H1 (cell line): ENCODE measurements around the gene GGCX. TPM values are rescaled to one million over a fixed set of nuclear protein-coding genes. Genes with fewer than 3 reads are reported as not detected.

Experiments used
- CTCF ChIA-PET: fragments of 300-600 bp; sonication (Branson Sonifier 250); formaldehyde crosslinking; loops from one replicate; lab custom pipeline; 2021; ENCODE audit not compliant: partially characterized antibody; lab: Charles Lee
- POLR2A ChIA-PET: fragments of 300-600 bp; sonication (Branson Sonifier 250); formaldehyde crosslinking; loops from one replicate; lab custom pipeline; 2021; ENCODE audit warnings: inconsistent platforms; ENCODE audit not compliant: partially characterized antibody; lab: Charles Lee
- DNase-seq, 2 experiments: peaks; one replicate each; pipeline versions ENCODE4 v3.0.0 to v3.0.0-alpha.2; 2010 to 2022; ENCODE audit warnings: low spot score in 2 of 2, low read depth in 1 of 2, mixed read lengths in 1 of 2
- FAIRE-seq: peaks from 2 replicates; lab custom pipeline; 2011; peaks lifted over from hg19 to GRCh38; lab: Jason Lieb, UNC
- H2AFZ ChIP-seq: 2 replicates; pipeline ENCODE4 v1.8.1; 2012; ENCODE audit warnings: low read length, inconsistent platforms
- H2AK5ac ChIP-seq: 2 replicates; pipeline ENCODE4 v1.6.1; 2013; ENCODE audit warnings: low read depth, low read length
- H2BK120ac ChIP-seq: replicated peaks from 2 replicates; pipeline ENCODE3; 2013; ENCODE audit warnings: low read depth, low read length, inconsistent platforms
- H2BK12ac ChIP-seq: 2 replicates; pipeline ENCODE4 v1.6.1; 2013; ENCODE audit warnings: low read depth, low read length
- H2BK15ac ChIP-seq: 2 replicates; pipeline ENCODE4 v1.6.1; 2013; ENCODE audit warnings: low read length
- H2BK20ac ChIP-seq: 2 replicates; pipeline ENCODE4 v1.6.1; 2013; ENCODE audit warnings: low read length
- H2BK5ac ChIP-seq: 2 replicates; pipeline ENCODE4 v1.6.1; 2013; ENCODE audit warnings: low read depth, low read length
- H3K14ac ChIP-seq: 2 replicates; pipeline ENCODE4 v1.6.1; 2013; ENCODE audit warnings: inconsistent platforms; ENCODE audit not compliant: insufficient read length
- H3K18ac ChIP-seq: 2 replicates; pipeline ENCODE4 v1.6.1; 2013; ENCODE audit warnings: low read length; ENCODE audit errors: extremely low read depth
- H3K23ac ChIP-seq: 2 replicates; pipeline ENCODE4 v1.6.1; 2013; ENCODE audit warnings: inconsistent platforms; ENCODE audit not compliant: insufficient read length
- H3K23me2 ChIP-seq: 2 replicates; pipeline ENCODE4 v1.6.1; 2013; ENCODE audit warnings: low read depth, low read length
- H3K27ac ChIP-seq: 2 replicates; pipeline ENCODE4 v1.6.1; 2011; ENCODE audit warnings: low read depth, low read length, inconsistent platforms
- H3K27me3 ChIP-seq, 4 experiments: replicated peaks in 1 of 4; 1 replicate in 1 of 4; 2 replicates in 3 of 4; pipeline versions ENCODE4 v1.6.1 to v1.8.1; 2011 to 2013; ENCODE audit warnings: low read length in 3 of 4, mild to moderate bottlenecking in 3 of 4, inconsistent platforms in 2 of 4, mixed read lengths in 2 of 4, moderate library complexity in 1 of 4; ENCODE audit not compliant: control insufficient read depth in 3 of 4, insufficient read depth in 3 of 4; ENCODE audit errors: extremely low read depth in 1 of 4
- H3K36me3 ChIP-seq, 4 experiments: 2 replicates each; pipeline versions ENCODE4 v1.6.1 to v1.8.1; 2011 to 2013; ENCODE audit warnings: mild to moderate bottlenecking in 4 of 4, low read length in 3 of 4, moderate library complexity in 2 of 4, control low read depth in 1 of 4, inconsistent platforms in 1 of 4; ENCODE audit not compliant: insufficient read depth in 4 of 4, control insufficient read depth in 2 of 4
- H3K4ac ChIP-seq: replicated peaks from 2 replicates; pipeline ENCODE3; 2013; ENCODE audit warnings: low read length, low read depth, mixed read lengths, inconsistent platforms; ENCODE audit not compliant: insufficient read length
- H3K4me1 ChIP-seq, 4 experiments: replicated peaks in 1 of 4; 1 replicate in 1 of 4; 2 replicates in 3 of 4; pipeline versions ENCODE4 v1.6.1 to v1.8.1; 2011 to 2013; ENCODE audit warnings: low read length in 3 of 4, inconsistent platforms in 2 of 4, mixed read lengths in 1 of 4; ENCODE audit not compliant: insufficient read depth in 4 of 4, control insufficient read depth in 3 of 4
- H3K4me2 ChIP-seq, 2 experiments: 2 replicates each; pipeline versions ENCODE4 v1.6.1 to v1.8.1; 2011 to 2013; ENCODE audit warnings: low read depth in 2 of 2, low read length in 2 of 2, control low read depth in 1 of 2, inconsistent platforms in 1 of 2, mild to moderate bottlenecking in 1 of 2; ENCODE audit not compliant: insufficient read depth in 1 of 2
- H3K4me3 ChIP-seq, 4 experiments: fragments of 200-600, 300-600 bp in 1 of 4; sonication (generic), shearing (Covaris generic), sonication (Bioruptor Twin) in 1 of 4; 2 replicates each; pipeline versions ENCODE4 v1.5.1 to v1.8.1; 2011 to 2016; ENCODE audit warnings: low read length in 4 of 4, low read depth in 3 of 4, control low read depth in 2 of 4, inconsistent platforms in 2 of 4, mild to moderate bottlenecking in 2 of 4, mixed read lengths in 1 of 4, moderate library complexity in 1 of 4; ENCODE audit not compliant: insufficient read depth in 2 of 4; ENCODE audit errors: extremely low read depth in 1 of 4
- H3K56ac ChIP-seq: replicated peaks from 2 replicates; pipeline ENCODE3; 2013; ENCODE audit warnings: low read depth, mild to moderate bottlenecking, mixed read lengths, low read length, inconsistent platforms; ENCODE audit not compliant: insufficient read length
- H3K79me1 ChIP-seq: 2 replicates; pipeline ENCODE4 v1.6.1; 2013; ENCODE audit warnings: low read depth, low read length, control low read depth
- H3K79me2 ChIP-seq, 2 experiments: 2 replicates each; pipeline versions ENCODE4 v1.6.1 to v1.8.1; 2012 to 2013; ENCODE audit warnings: low read length in 2 of 2, mild to moderate bottlenecking in 2 of 2, inconsistent platforms in 1 of 2; ENCODE audit not compliant: insufficient read depth in 2 of 2, control insufficient read depth in 1 of 2
- H3K9ac ChIP-seq, 4 experiments: replicated peaks in 1 of 4; 1 replicate in 1 of 4; 2 replicates in 3 of 4; pipeline versions ENCODE4 v1.6.1 to v1.8.1; 2011 to 2013; ENCODE audit warnings: low read depth in 3 of 4, low read length in 3 of 4, control low read depth in 2 of 4, mild to moderate bottlenecking in 2 of 4, moderate library complexity in 2 of 4, inconsistent platforms in 1 of 4; ENCODE audit errors: extremely low read depth in 1 of 4
- H3K9me3 ChIP-seq, 2 experiments: 2 replicates each; pipeline versions ENCODE4 v1.6.1 to v1.8.1; 2012 to 2013; ENCODE audit warnings: mild to moderate bottlenecking in 2 of 2, moderate library complexity in 2 of 2, control low read depth in 1 of 2, inconsistent platforms in 1 of 2, low read depth in 1 of 2, low read length in 1 of 2, mixed read lengths in 1 of 2; ENCODE audit not compliant: insufficient read depth in 2 of 2
- H4K20me1 ChIP-seq, 2 experiments: replicated peaks in 1 of 2; 2 replicates each; pipeline versions ENCODE3 to v1.8.1; 2011 to 2013; ENCODE audit warnings: inconsistent platforms in 2 of 2, low read length in 2 of 2, mild to moderate bottlenecking in 1 of 2; ENCODE audit not compliant: insufficient read depth in 2 of 2, control insufficient read depth in 1 of 2
- H4K5ac ChIP-seq: 2 replicates; pipeline ENCODE4 v1.6.1; 2013; ENCODE audit warnings: low read length, low read depth, mixed read lengths, inconsistent platforms; ENCODE audit not compliant: insufficient read length
- H4K8ac ChIP-seq: 2 replicates; pipeline ENCODE4 v1.8.0; 2013; ENCODE audit warnings: mild to moderate bottlenecking, moderate library complexity, low read length, inconsistent platforms; ENCODE audit not compliant: insufficient read depth; ENCODE audit errors: extremely low read depth
- H4K91ac ChIP-seq: replicated peaks from 2 replicates; pipeline ENCODE3; 2013; ENCODE audit warnings: low read length, mixed read lengths, inconsistent platforms; ENCODE audit not compliant: insufficient read length
- ATF3 ChIP-seq: IDR thresholded peaks from 2 replicates; pipeline ENCODE4 v1.6.1; 2011; ENCODE audit warnings: low read depth, mild to moderate bottlenecking, low read length; ENCODE audit not compliant: insufficient read depth
- BCL11A ChIP-seq, 2 experiments: IDR thresholded peaks; one replicate each; pipeline ENCODE4 v1.6.1; 2011; ENCODE audit warnings: low read depth in 2 of 2, low read length in 2 of 2, mild to moderate bottlenecking in 2 of 2
- CHD2 ChIP-seq: IDR thresholded peaks from 2 replicates; pipeline ENCODE4 v1.6.1; 2012; ENCODE audit warnings: low read length, improper control_type of control experiment
- FOSL1 ChIP-seq: IDR thresholded peaks from 2 replicates; pipeline ENCODE4 v1.6.1; 2011; ENCODE audit warnings: mild to moderate bottlenecking, low read depth, low read length, moderate library complexity; ENCODE audit not compliant: insufficient read depth
- RBBP5 ChIP-seq: IDR thresholded peaks from 2 replicates; pipeline ENCODE4 v1.7.1; 2012; ENCODE audit warnings: low read depth, mild to moderate bottlenecking, inconsistent platforms, low read length, moderate library complexity, borderline replicate concordance
- RXRA ChIP-seq: IDR thresholded peaks from 2 replicates; pipeline ENCODE4 v1.6.1; 2011; ENCODE audit warnings: low read depth, mild to moderate bottlenecking, low read length, moderate library complexity; ENCODE audit not compliant: insufficient read depth
- SP2 ChIP-seq: IDR thresholded peaks from 2 replicates; pipeline ENCODE4 v1.6.1; 2012; ENCODE audit warnings: mild to moderate bottlenecking, low read length, inconsistent platforms
- SRF ChIP-seq: IDR thresholded peaks from 2 replicates; pipeline ENCODE4 v1.6.1; 2011; ENCODE audit warnings: mild to moderate bottlenecking, low read depth, low read length, moderate library complexity
- TAF1 ChIP-seq: IDR thresholded peaks from 2 replicates; pipeline ENCODE4 v1.6.1; 2011; ENCODE audit warnings: mild to moderate bottlenecking, low read depth, low read length
- USF2 ChIP-seq: IDR thresholded peaks from 2 replicates; pipeline ENCODE4 v1.6.1; 2011; ENCODE audit warnings: low read length, improper control_type of control experiment
- WGBS, 2 experiments: shearing (Covaris generic) in 1 of 2; methylation state at CpG; one replicate each; pipeline versions ENCODE4 v1.1.6 to v1.1.7; 2013 to 2015; ENCODE audit warnings: low lambda C conversion rate in 2 of 2, mixed read lengths in 2 of 2, inconsistent platforms in 1 of 2, low coverage in 1 of 2, missing lambda C conversion rate in 1 of 2; ENCODE audit not compliant: insufficient replicate concordance in 2 of 2, insufficient coverage in 1 of 2, insufficient read length in 1 of 2; ENCODE audit errors: extremely low coverage in 1 of 2, missing lambda C conversion rate in 1 of 2; 5-methylcytosine and 5-hydroxymethylcytosine counted together
- polyA plus RNA-seq, 7 experiments: library from polyadenylated mRNA; depleted of rRNA in 3 of 7; stranded (reverse) in 5 of 7; unstranded in 2 of 7; fragments of >200 nt in 5 of 7; fragments of 200-250 nt in 2 of 7; gene quantifications; 1 replicate in 5 of 7; 2 replicates in 1 of 7; 4 replicates in 1 of 7; pipeline versions ENCODE4 v1.2.1 to v1.2.3, GENCODE V29; 2011 to 2013; ENCODE audit warnings: missing spikeins in 2 of 7, mixed read lengths in 2 of 7
- total RNA-seq: library from RNA; stranded (reverse); fragmentation: NEBNext Ultra II Directional; extraction: Animal tissue kit (Norgen Biotek cat#: 25700); gene quantifications from 2 replicates; pipeline ENCODE4 v1.2.1, GENCODE V29; 2021

The GGCX gene
- total and polyA plus RNA-seq, 2 of the 8 experiments (the other 6 are each of a cell fraction or from before 2014, with no cell fraction given): 29.4 to 33.8 TPM

- H3K27ac ChIP-seq: no peak overlapping the region
- no peak overlapping the region for H2BK15ac ChIP-seq
- H3K4me3 ChIP-seq: no peak overlapping the region
- no peak overlapping the region for H4K8ac ChIP-seq
- H3K18ac ChIP-seq: no peak overlapping the region
- no peak overlapping the region for H3K56ac ChIP-seq
- FAIRE-seq: no peak
- H3K36me3 ChIP-seq: no peaks in the 10 kb centered on the region
- no peaks in the 10 kb centered on the region for H3K9me3 ChIP-seq
- no peaks in the 10 kb centered on the region; a peak in 2 of 7 replicates for H3K4me1 ChIP-seq
- no peak overlapping the region for H3K4ac ChIP-seq
- H2AFZ ChIP-seq: no peak overlapping the region
- 83% methylated on average over 3 of the region's 3 CpGs; no CpG with 5 or more reads in 1 of the 2 experiments for WGBS, 2 experiments
- no peaks in the 10 kb centered on the region for H3K27me3 ChIP-seq
- no peak for DNase-seq
- no peak for TF ChIP-seq RXRA
- no peak for TF ChIP-seq SRF
- TF ChIP-seq CHD2: no peak
- no peak for TF ChIP-seq USF2
- TF ChIP-seq FOSL1: no peak
- TF ChIP-seq ATF3: no peak
- no peak for TF ChIP-seq SP2
- no peak for TF ChIP-seq TAF1
- TF ChIP-seq RBBP5: no peak
- no peak for TF ChIP-seq BCL11A (IDR thresholded peaks at IDR 0.05; ENCODE audit: low read depth in 2 of 2, low read length in 2 of 2)
- CTCF ChIA-PET: interaction anchor here (0.6 to 3.2 kb wide), 7 partner anchors 8 to 436 kb away, joined by 3 to 15 read pairs (median 4); no protein-coding TSS in a partner anchor
- no peak overlapping the region for H3K23ac ChIP-seq
- H2BK12ac ChIP-seq: no peak overlapping the region
- H3K79me2 ChIP-seq: no peaks in the 10 kb centered on the region
- no peak overlapping the region for H3K9ac ChIP-seq
- H3K4me2 ChIP-seq: no peak overlapping the region
- no peaks in the 10 kb centered on the region for H4K20me1 ChIP-seq
- no peak overlapping the region for H3K14ac ChIP-seq
- H2BK5ac ChIP-seq: no peak overlapping the region
- H3K23me2 ChIP-seq: no peaks in the 10 kb centered on the region
- no peaks in the 10 kb centered on the region for H3K79me1 ChIP-seq
- H4K5ac ChIP-seq: no peak overlapping the region
- H2BK20ac ChIP-seq: no peak overlapping the region
- H4K91ac ChIP-seq: no peak overlapping the region
- POLR2A ChIA-PET: interaction anchor here (1.1 to 3.0 kb wide), 4 partner anchors 11 to 37 kb away, joined by 3 to 11 read pairs (median 5); partner anchors contain the start of gene MAT2A
- no peak overlapping the region for H2BK120ac ChIP-seq
- no peak overlapping the region for H2AK5ac ChIP-seq
These were observed 58.6 kb downstream of the GGCX start for GRCh38 chr2:85502720-85503119.
